ENCODE measurements around the gene RXRA.

- TF ChIP-seq CTCF (IDR thresholded peaks at IDR 0.05; ENCODE audit: low read length) (no peak), EZH2 (IDR thresholded peaks at IDR 0.05; ENCODE audit: borderline replicate concordance, low read length) (no peak)
Measured at GRCh38 chr9:134370638-134371037, 44.4 kb downstream of the RXRA start.
